HepG2 (cell line): ENCODE data around the gene C1QL3. TPM values are rescaled to one million over a fixed set of nuclear protein-coding genes. Genes with fewer than 3 reads are reported as not detected.

Experiments
- ATAC-seq: fragments of 200-7000 bp; cut with Tn5 transposase; 3 replicates; pipeline ENCODE4 v1.9.1; 2020; ENCODE audit warnings: mild to moderate bottlenecking, moderate library complexity
- Bru-seq: library from RNA; stranded (reverse); fragments of 400-500 nt; gene quantifications from one replicate; lab custom pipeline; 2021; lab: Mats Ljungman, UMichigan
- BruChase-seq, 2 experiments: library from RNA; stranded (reverse); fragments of 400-500 nt; gene quantifications; one replicate each; lab custom pipeline; 2021; lab: Mats Ljungman, UMichigan
- BruUV-seq: library from RNA; stranded (reverse); fragments of 400-500 nt; replicated peaks from 2 replicates; lab custom pipeline; 2021; lab: Mats Ljungman, UMichigan
- CTCF ChIA-PET: fragments of 300-600 bp; formaldehyde crosslinking; extraction: SDS; loops from one replicate; lab custom pipeline; 2021; ENCODE audit warnings: low total read pairs, inconsistent platforms, low intra/inter-chr PET ratio; lab: Yijun Ruan, JAX
- POLR2A ChIA-PET: fragments of 350-600 bp; sonication (Branson Sonifier 250); formaldehyde crosslinking; loops from one replicate; lab custom pipeline; 2020; ENCODE audit warnings: antibody characterized with exemption, inconsistent platforms; lab: Yijun Ruan, JAX
- DNase-seq: peaks from one replicate; pipeline ENCODE4 v3.0.0-alpha.2; 2015; ENCODE audit warnings: low spot score
- FAIRE-seq: peaks from 3 replicates; lab custom pipeline; 2011; peaks lifted over from hg19 to GRCh38; lab: Jason Lieb, UNC
- H2AFZ ChIP-seq: one replicate; pipeline ENCODE4 v1.6.1; 2011; ENCODE audit warnings: low read length, inconsistent platforms
- H3K27ac ChIP-seq: fragments of 300-600 bp; 3 replicates; pipeline ENCODE4 v1.8.0; 2011; ENCODE audit warnings: mixed run types, mild to moderate bottlenecking, mixed read lengths, low read length, inconsistent platforms; ENCODE audit not compliant: insufficient read depth; ENCODE audit errors: extremely low read length
- H3K27me3 ChIP-seq, 2 experiments: fragments of 200-600 bp in 1 of 2; 2 replicates in 1 of 2; 3 replicates in 1 of 2; pipeline versions ENCODE4 v1.6.0 to v1.8.0; 2011; ENCODE audit warnings: low read length in 2 of 2, mild to moderate bottlenecking in 2 of 2, moderate library complexity in 2 of 2, inconsistent platforms in 1 of 2; ENCODE audit not compliant: insufficient read depth in 2 of 2, control insufficient read depth in 1 of 2
- H3K36me3 ChIP-seq, 2 experiments: fragments of 200-600 bp in 1 of 2; replicated peaks in 1 of 2; 2 replicates in 1 of 2; 3 replicates in 1 of 2; pipeline versions ENCODE4 v1.5.1 to v1.8.0; 2011; ENCODE audit warnings: low read length in 2 of 2, inconsistent platforms in 1 of 2; ENCODE audit not compliant: insufficient read depth in 2 of 2, control insufficient read depth in 1 of 2
- H3K4me1 ChIP-seq: 2 replicates; pipeline ENCODE4 v1.5.1; 2012; ENCODE audit warnings: low read length, inconsistent platforms; ENCODE audit not compliant: insufficient read depth
- H3K4me2 ChIP-seq: 2 replicates; pipeline ENCODE4 v1.6.0; 2011; ENCODE audit warnings: low read depth, low read length, inconsistent platforms
- H3K4me3 ChIP-seq, 3 experiments: fragments of 200-600 bp in 1 of 3; sonication (generic), shearing (Covaris generic) in 1 of 3; replicated peaks in 1 of 3; 2 replicates each; pipeline ENCODE4 v1.5.1; 2011 to 2016; ENCODE audit warnings: low read length in 3 of 3, inconsistent platforms in 2 of 3, low read depth in 2 of 3, mild to moderate bottlenecking in 2 of 3, control low read depth in 1 of 3, mixed read lengths in 1 of 3; ENCODE audit not compliant: insufficient read depth in 1 of 3
- H3K79me2 ChIP-seq: one replicate; pipeline ENCODE4 v1.6.1; 2011; ENCODE audit warnings: low read length, inconsistent platforms; ENCODE audit not compliant: insufficient read depth
- H3K9ac ChIP-seq: 2 replicates; pipeline ENCODE4 v1.6.0; 2011; ENCODE audit warnings: mild to moderate bottlenecking, low read depth, low read length, inconsistent platforms; ENCODE audit not compliant: insufficient read depth
- H3K9me3 ChIP-seq: 2 replicates; pipeline ENCODE4 v1.5.1; 2012; ENCODE audit warnings: mild to moderate bottlenecking, low read length
- H4K20me1 ChIP-seq: 2 replicates; pipeline ENCODE4 v1.6.0; 2011; ENCODE audit warnings: inconsistent platforms, mild to moderate bottlenecking, low read length, moderate library complexity; ENCODE audit not compliant: insufficient read depth
- AKAP8 ChIP-seq: sonication (generic); formaldehyde crosslinking; IDR thresholded peaks from 2 replicates; pipeline ENCODE4 v1.5.1; 2020; ENCODE audit warnings: mild to moderate bottlenecking, missing genetic modification reagents
- EZH2 ChIP-seq: conservative IDR thresholded peaks from 2 replicates; pipeline ENCODE4 v1.6.1; 2012; ENCODE audit warnings: mild to moderate bottlenecking, low read depth, low read length, moderate library complexity
- KDM3A ChIP-seq: IDR thresholded peaks from 2 replicates; pipeline ENCODE4 v1.6.1; 2018; ENCODE audit warnings: low read depth, missing compliant biosample characterization
- NFE2L1 ChIP-seq: sonication (generic); formaldehyde crosslinking; IDR thresholded peaks from 2 replicates; pipeline ENCODE4 v1.4.0; 2020; ENCODE audit warnings: missing genetic modification reagents, mild to moderate bottlenecking, borderline replicate concordance
- WGBS: methylation state at CpG from one replicate; pipeline ENCODE4 v1.1.6; 2017; ENCODE audit warnings: low lambda C conversion rate; 5-methylcytosine and 5-hydroxymethylcytosine counted together
- in situ Hi-C: cut with HindIII; loops from 2 replicates; pipeline ENCODE4 v1.10.0; 2017; ENCODE audit warnings: low pct_unique_long_range_greater_than_20kb; ENCODE audit not compliant: extremely low pct_ligation_motif_present
- intact Hi-C: fragments of 100-400 bp; cut with micrococcal nuclease; formaldehyde crosslinking; loops from one replicate; pipeline ENCODE4 v1.10.0; 2022; ENCODE audit not compliant: unreplicated experiment
- long read RNA-seq, 2 experiments: library from RNA in 1 of 2; library from polyadenylated mRNA in 1 of 2; stranded (forward) in 1 of 2; unstranded in 1 of 2; transcript quantifications; one replicate each; pipeline ENCODE4 v2.0.0, GENCODE V29; 2019 to 2022
- polyA minus RNA-seq, 3 experiments: library from RNA; depleted of rRNA, polyadenylated mRNA; stranded (reverse); fragments of >200 nt; gene quantifications; 2 replicates each; pipeline ENCODE4 v1.2.3, GENCODE V29; 2011; ENCODE audit warnings: low replicate concordance in 1 of 3
- polyA plus RNA-seq, 8 experiments: library from polyadenylated mRNA; depleted of rRNA in 3 of 8; stranded (reverse) in 7 of 8; unstranded in 1 of 8; fragments of >200 nt; fragmentation: Illumina TruSeq in 4 of 8; extraction: Trizol in 4 of 8; gene quantifications; 2 replicates each; pipeline versions ENCODE4 v1.2.1 to v1.2.3, GENCODE V29; 2011 to 2016; ENCODE audit warnings: low read depth in 4 of 8, missing spikeins in 1 of 8, mixed read lengths in 1 of 8; ENCODE audit not compliant: insufficient read depth in 1 of 8
- total RNA-seq, 5 experiments: library from RNA; depleted of rRNA; stranded (reverse); fragments of >200 nt; fragmentation: Illumina TruSeq; extraction: Trizol; gene quantifications; 2 replicates each; pipeline ENCODE4 v1.2.3, GENCODE V29; 2016; ENCODE audit warnings: low read depth in 1 of 5

Gene C1QL3
- total RNA-seq (2016; rRNA removed; fragmentation: Illumina TruSeq; extraction: Trizol): not detected in 2 replicates
- not detected in 2 replicates for total RNA-seq (2016; cell fraction: cytosol; rRNA removed; fragmentation: Illumina TruSeq; extraction: Trizol; ENCODE audit: low read depth)
- total RNA-seq (2016; cell fraction: insoluble cytoplasmic fraction; rRNA removed; fragmentation: Illumina TruSeq; extraction: Trizol): not detected in 2 replicates
- not detected in 2 replicates for total RNA-seq (2016; cell fraction: membrane; rRNA removed; fragmentation: Illumina TruSeq; extraction: Trizol)
- not detected in 2 replicates for total RNA-seq (2016; cell fraction: nucleus; rRNA removed; fragmentation: Illumina TruSeq; extraction: Trizol)
- polyA plus RNA-seq (2011; rRNA removed): not detected in 2 replicates
- polyA plus RNA-seq (2011; cell fraction: cytosol; rRNA removed): not detected in 2 replicates
- polyA plus RNA-seq (2011; cell fraction: nucleus; rRNA removed): not detected in 2 replicates
- 0.07 and 0.13 TPM in 2 replicates for polyA plus RNA-seq (2012)
- not detected in 2 replicates for polyA plus RNA-seq (2016; cell fraction: cytosol; fragmentation: Illumina TruSeq; extraction: Trizol; ENCODE audit: low read depth)
- not detected in 2 replicates for polyA plus RNA-seq (2016; cell fraction: insoluble cytoplasmic fraction; fragmentation: Illumina TruSeq; extraction: Trizol; ENCODE audit: low read depth)
- not detected in 2 replicates for polyA plus RNA-seq (2016; cell fraction: membrane; fragmentation: Illumina TruSeq; extraction: Trizol; ENCODE audit: low read depth)
- polyA plus RNA-seq (2016; cell fraction: nucleus; fragmentation: Illumina TruSeq; extraction: Trizol; ENCODE audit: insufficient read depth, low read depth): not detected in 2 replicates
- polyA minus RNA-seq (2011; rRNA and poly(A)+ RNA removed; ENCODE audit: low replicate concordance): not detected in 2 replicates
- not detected in 2 replicates for polyA minus RNA-seq (2011; cell fraction: cytosol; rRNA and poly(A)+ RNA removed)
- not detected in 2 replicates for polyA minus RNA-seq (2011; cell fraction: nucleus; rRNA and poly(A)+ RNA removed)
- not detected for Bru-seq, nascent RNA
- not detected for BruChase-seq, experiment 1, labeled RNA remaining after a 6-hour chase
- BruChase-seq, experiment 2, labeled RNA remaining after a 2-hour chase: percentile 16 among the genes with signal in this experiment
- long read RNA-seq, experiment 1: 0 reads
- long read RNA-seq, experiment 2: 0 reads

DNA sequence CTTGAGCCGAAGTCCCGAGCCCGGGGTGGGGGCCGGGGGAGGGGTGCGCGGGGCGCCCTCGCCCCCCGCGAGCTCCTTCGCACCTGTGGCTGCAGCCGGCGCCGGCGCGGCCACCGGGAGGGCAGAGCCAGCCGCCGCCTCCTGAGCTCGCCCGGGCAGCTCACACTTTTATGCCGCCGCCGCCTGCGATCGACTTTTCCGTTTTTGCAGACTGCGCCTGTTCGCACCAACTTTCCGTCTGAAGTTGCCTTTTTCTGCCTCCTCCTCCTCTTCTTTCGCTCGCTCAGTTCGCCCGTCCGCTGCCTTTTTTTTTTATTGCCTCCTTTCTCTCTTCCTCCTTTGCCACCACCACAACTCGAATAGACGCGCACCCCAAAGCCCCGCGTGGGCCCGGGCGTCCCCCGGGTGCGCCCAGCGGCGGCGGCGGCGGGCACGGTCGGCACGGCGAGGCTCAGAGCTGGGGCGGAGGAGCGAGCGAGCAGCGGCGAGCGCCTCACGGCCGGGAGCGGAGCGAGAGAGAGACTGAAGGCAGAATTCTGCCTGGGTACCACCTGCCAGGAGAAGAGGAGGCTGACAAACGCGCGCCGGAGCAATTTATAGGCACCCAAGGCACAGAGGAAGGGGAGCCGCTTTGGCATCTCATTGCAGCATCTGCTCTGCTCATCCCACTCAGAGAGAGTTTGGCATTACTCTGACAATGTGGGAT, at the start of gene C1QL3:
C1QL3 (minus strand) TSS at position 569 of the 706 bp plus-strand sequence. CDS start 814 bp downstream, outside the sequence.
- in situ Hi-C loops: no loop called here
- no peaks in the 10 kb centered on the region for H3K36me3 ChIP-seq
- WGBS: 18% methylated on average over 44 of the region's 68 CpGs
- no TSS peak for BruUV-seq
- TF ChIP-seq NFE2L1 (CRISPR knock-in tag) (no peak), AKAP8 (no peak), EZH2 (0 out of 2 replicates have a peak, but pooled peaks have one; percentile 72), KDM3A (CRISPR knock-in tag) (no peak)
- TF ChIP-seq, all 625 proteins: peak for 1
- H4K20me1 ChIP-seq: no peaks in the 10 kb centered on the region
- peak within 1 kb of the TSS; percentile 60 for H3K4me2 ChIP-seq
- no peaks in the 10 kb centered on the region for H3K4me1 ChIP-seq
- H3K9ac ChIP-seq: no peak within 1 kb of the TSS
- H3K79me2 ChIP-seq: no peaks in the 10 kb centered on the region
- intact Hi-C loops: no loop called here
- H3K27me3 ChIP-seq: peaks cover 1 to 30% of the 10 kb centered on the region in 2 experiments; a peak in 2 of 5 replicates
- no peak within 1 kb of the TSS for H2AFZ ChIP-seq
- no peak within 1 kb of the TSS for H3K27ac ChIP-seq
- H3K9me3 ChIP-seq: no peaks in the 10 kb centered on the region
- H3K4me3 ChIP-seq: peak within 1 kb of the TSS; percentile 19 to 48 (median 34); a peak in 4 of 6 replicates
- FAIRE-seq: no peak
- ChIA-PET POLR2A (no interaction called here), CTCF (no interaction called here)
- peak; percentile 75 for ATAC-seq
- no peak for DNase-seq
